SK-N-SH (cell line): Measurements from ENCODE around the gene CBFA2T3. TPM values are rescaled to one million over a fixed set of nuclear protein-coding genes. Genes with fewer than 3 reads are reported as not detected.
"Not testable (repeated sequence)": the region's sequence is repeated elsewhere in the genome, so short reads cannot be mapped to it uniquely, and the experiment has no call there.

Source experiments
- CTCF ChIA-PET: fragments of 300-600, 350-600 bp; formaldehyde crosslinking; extraction: SDS; loops from one replicate; lab custom pipeline; 2021; lab: Yijun Ruan, JAX
- POLR2A ChIA-PET: fragments of 350-600 bp; sonication (Branson Sonifier 250); formaldehyde crosslinking; extraction: SDS; loops from one replicate; lab custom pipeline; 2020; ENCODE audit warnings: antibody characterized with exemption, inconsistent platforms; lab: Yijun Ruan, JAX
- DNase-seq: peaks from one replicate; pipeline ENCODE4 v3.0.0; 2012
- H2AFZ ChIP-seq: fragments of 200-600 bp; sonication (generic); 2 replicates; pipeline ENCODE4 v1.8.1; 2016; ENCODE audit warnings: antibody characterized with exemption, mild to moderate bottlenecking, low read depth
- H3F3A ChIP-seq: fragments of 200-600 bp; sonication (generic); replicated peaks from 2 replicates; pipeline ENCODE3; 2016; ENCODE audit warnings: antibody characterized with exemption, mild to moderate bottlenecking; ENCODE audit not compliant: insufficient read depth
- H3K27ac ChIP-seq, 2 experiments: fragments of 200-500 bp in 1 of 2; fragments of 200-600 bp in 1 of 2; sonication (Bioruptor generic) in 1 of 2; sonication (generic), shearing (Covaris generic) in 1 of 2; 2 replicates each; pipeline versions ENCODE4 v1.5.1 to v1.6.1; 2014 to 2016; ENCODE audit warnings: low read depth in 2 of 2, inconsistent platforms in 1 of 2, low read length in 1 of 2, mild to moderate bottlenecking in 1 of 2, mixed read lengths in 1 of 2
- H3K27me3 ChIP-seq: fragments of 200-600 bp; sonication (generic), shearing (Covaris generic); 2 replicates; pipeline ENCODE4 v1.6.1; 2016; ENCODE audit warnings: mixed run types; ENCODE audit not compliant: insufficient read depth
- H3K36me3 ChIP-seq, 2 experiments: fragments of 200-500 bp in 1 of 2; fragments of 200-600 bp in 1 of 2; sonication (Bioruptor generic) in 1 of 2; sonication (generic) in 1 of 2; replicated peaks in 1 of 2; 2 replicates each; pipeline versions ENCODE3 to v1.5.1; 2014 to 2016; ENCODE audit warnings: low read length in 1 of 2, mild to moderate bottlenecking in 1 of 2; ENCODE audit not compliant: insufficient read depth in 2 of 2, control insufficient read depth in 1 of 2
- H3K4me1 ChIP-seq, 2 experiments: fragments of 200-500 bp in 1 of 2; fragments of 200-600 bp in 1 of 2; sonication (Bioruptor generic) in 1 of 2; sonication (generic), shearing (Covaris generic) in 1 of 2; 2 replicates each; pipeline versions ENCODE4 v1.5.1 to v1.6.1; 2014 to 2016; ENCODE audit warnings: low read depth in 1 of 2, low read length in 1 of 2, mixed run types in 1 of 2; ENCODE audit not compliant: insufficient read depth in 2 of 2, control insufficient read depth in 1 of 2
- H3K4me2 ChIP-seq: fragments of 200-600 bp; sonication (generic), shearing (Covaris generic); 2 replicates; pipeline ENCODE4 v1.6.1; 2017; ENCODE audit warnings: mixed run types
- H3K4me3 ChIP-seq, 2 experiments: fragments of 200-500 bp in 1 of 2; fragments of 200-600 bp in 1 of 2; sonication (Bioruptor generic) in 1 of 2; sonication (generic), shearing (Covaris generic) in 1 of 2; 2 replicates each; pipeline versions ENCODE4 v1.5.1 to v1.8.1; 2014 to 2016; ENCODE audit warnings: low read depth in 2 of 2, inconsistent platforms in 1 of 2, low read length in 1 of 2, mild to moderate bottlenecking in 1 of 2, mixed read lengths in 1 of 2, moderate library complexity in 1 of 2
- H3K79me2 ChIP-seq: fragments of 200-600 bp; sonication (generic); 2 replicates; pipeline ENCODE4 v1.8.1; 2017; ENCODE audit warnings: mild to moderate bottlenecking; ENCODE audit not compliant: insufficient read depth
- H3K9ac ChIP-seq: fragments of 200-600 bp; sonication (generic); 2 replicates; pipeline ENCODE4 v1.6.1; 2017; ENCODE audit warnings: mixed run types
- H3K9me2 ChIP-seq: fragments of 200-600 bp; sonication (generic); 2 replicates; pipeline ENCODE4 v1.6.1; 2017; ENCODE audit warnings: mixed run types
- H3K9me3 ChIP-seq: fragments of 200-600 bp; sonication (generic); 2 replicates; pipeline ENCODE4 v1.6.1; 2017; ENCODE audit warnings: mixed run types, mild to moderate bottlenecking, moderate library complexity
- H4K20me1 ChIP-seq: fragments of 200-600 bp; sonication (generic); 2 replicates; pipeline ENCODE4 v1.6.1; 2017; ENCODE audit warnings: mild to moderate bottlenecking, mixed run types; ENCODE audit not compliant: insufficient read depth
- EP300 ChIP-seq, 2 experiments: IDR thresholded peaks; 2 replicates each; pipeline versions ENCODE4 v1.4.0 to v1.6.1; 2012; ENCODE audit warnings: borderline replicate concordance in 1 of 2, low read depth in 1 of 2, low read length in 1 of 2
- EZH2phosphoT487 ChIP-seq: fragments of 200-600 bp; sonication (generic); IDR thresholded peaks from 2 replicates; pipeline ENCODE4 v1.6.1; 2017; ENCODE audit warnings: low read depth, mixed run types, mild to moderate bottlenecking, antibody characterized with exemption, moderate library complexity, borderline replicate concordance
- FOXM1 ChIP-seq: IDR thresholded peaks from 2 replicates; pipeline ENCODE4 v1.4.0; 2012; ENCODE audit warnings: low read depth, mild to moderate bottlenecking
- GATA2 ChIP-seq: sonication (generic); formaldehyde crosslinking; IDR thresholded peaks from 2 replicates; pipeline ENCODE4 v1.5.0; 2020; ENCODE audit warnings: mild to moderate bottlenecking, missing genetic modification reagents
- JUND ChIP-seq: IDR thresholded peaks from 2 replicates; pipeline ENCODE4 v1.4.0; 2012
- PBX3 ChIP-seq: IDR thresholded peaks from 2 replicates; pipeline ENCODE4; 2012
- RAD21 ChIP-seq: IDR thresholded peaks from 2 replicates; pipeline ENCODE4 v1.6.1; 2012; ENCODE audit warnings: mild to moderate bottlenecking, low read length
- RXRA ChIP-seq: IDR thresholded peaks from 2 replicates; pipeline ENCODE4 v1.4.0; 2012; ENCODE audit warnings: low read depth, mild to moderate bottlenecking, borderline replicate concordance
- WGBS: methylation state at CpG from one replicate; pipeline ENCODE4 v1.1.6; 2017; ENCODE audit warnings: low lambda C conversion rate; 5-methylcytosine and 5-hydroxymethylcytosine counted together
- polyA plus RNA-seq, 3 experiments: library from polyadenylated mRNA; depleted of rRNA; stranded (reverse); fragments of >200 nt; gene quantifications; 2 replicates each; pipeline ENCODE4 v1.2.3, GENCODE V29; 2012

The CBFA2T3 gene
- polyA plus RNA-seq, 1 of the 3 experiments (the other 2 are of a cell fraction), result not detected

- TF ChIP-seq EZH2phosphoT487, result no peak
- TF ChIP-seq RXRA, result no peak
- no peak for TF ChIP-seq GATA2 (CRISPR knock-in tag)
- TF ChIP-seq JUND, result no peak
- TF ChIP-seq EP300 (IDR thresholded peaks at IDR 0.05; ENCODE audit: borderline replicate concordance in 1 of 2, low read depth in 1 of 2, low read length in 1 of 2), result no peak
- TF ChIP-seq RAD21, result no peak
- TF ChIP-seq PBX3, result no peak
- TF ChIP-seq, all 33 proteins: peak for 0
Observed at GRCh38 chr16:88919936-88920335, 57.1 kb downstream of the CBFA2T3 start (continued).

GRCh38 chr16:88918896-88919295 is 58.1 kb downstream of the CBFA2T3 start:
- CTCF ChIA-PET, H3K4me2 ChIP-seq, H3K79me2 ChIP-seq, H3K27me3 ChIP-seq, H4K20me1 ChIP-seq, H3K9me2 ChIP-seq, H3K9ac ChIP-seq, H3K36me3 ChIP-seq, H3K27ac ChIP-seq, H3K4me3 ChIP-seq, H3F3A ChIP-seq, DNase-seq, H2AFZ ChIP-seq, H3K9me3 ChIP-seq, POLR2A ChIA-PET: not testable (repeated sequence)
- H3K4me1 ChIP-seq, result peaks cover 8 to 20% of the 10 kb centered on the region in 2 experiments; a peak in 2 of 4 replicates
- WGBS, result 80% methylated on average over 8 of the region's 8 CpGs

GRCh38 chr16:88917915-88918627 is 58.9 kb downstream of the CBFA2T3 start:
- Histone ChIP-seq H3K4me3 (no peak overlapping the region), H3K4me1 (peaks cover 8 to 20% of the 10 kb centered on the region in 2 experiments; a peak in 2 of 4 replicates), H3K9me2 (no peaks in the 10 kb centered on the region), H3K27ac (no peak overlapping the region), H4K20me1 (no peaks in the 10 kb centered on the region), H3K79me2 (no peaks in the 10 kb centered on the region), H3K27me3 (peaks cover 6% of the 10 kb centered on the region), H3K9ac (no peak overlapping the region), H3K36me3 (no peaks in the 10 kb centered on the region), H3K4me2 (no peak overlapping the region), H3F3A (peaks cover 4% of the 10 kb centered on the region), H3K9me3 (no peaks in the 10 kb centered on the region), H2AFZ (no peak overlapping the region)
- 79% methylated on average over 9 of the region's 19 CpGs for WGBS
- no peak for DNase-seq
- no peak for TF ChIP-seq JUND
- no peak for TF ChIP-seq FOXM1
- ChIA-PET POLR2A (no interaction called here), CTCF (interaction anchor here (0.6 kb wide), 1 partner anchor 54 kb away, joined by 3 read pairs; no protein-coding TSS in a partner anchor)
